DMS53 treated with DMSO at 0.1 percent for 48 hours (cell line): ENCODE data around the gene SLC12A2.

ENCODE experiments used
- DNase-seq: peaks from one replicate; lab custom pipeline; 2025; ENCODE audit not compliant: unreplicated experiment; lab: John Stamatoyannopoulos, UW

The SLC12A2 gene

GRCh38 chr5:128163991-128164390 is 80.4 kb downstream of the SLC12A2 start:
- DNase-seq, result no peak

- DNase-seq, result no peak
Measured at GRCh38 chr5:128169401-128170017, 85.9 kb downstream of the SLC12A2 start.

GRCh38 chr5:128172102-128172501 is 88.5 kb downstream of the SLC12A2 start:
- no peak for DNase-seq

- DNase-seq, result no peak
Measured at GRCh38 chr5:128174951-128175350, 91.4 kb downstream of the SLC12A2 start.

DNA sequence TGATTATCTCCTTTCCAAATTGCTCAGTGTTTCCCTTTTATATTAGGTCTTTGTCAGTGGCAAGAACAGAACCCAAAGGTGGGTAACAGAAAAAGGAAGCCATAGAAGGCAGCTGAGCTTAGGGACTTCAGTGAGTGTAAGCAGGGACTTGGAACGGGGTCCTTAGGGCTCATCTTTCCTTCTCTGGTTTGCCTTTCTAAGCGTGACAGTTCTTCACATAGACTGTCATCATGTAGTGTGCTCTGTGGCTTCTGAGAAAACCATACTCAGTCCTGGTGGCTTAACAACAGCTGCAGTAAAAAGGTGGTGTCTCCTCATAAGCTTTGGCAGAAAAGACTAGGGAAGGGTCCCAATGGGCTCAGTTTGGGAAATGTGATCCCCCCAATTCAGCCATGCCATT is 108.8 kb downstream of the SLC12A2 start:
- no peak for DNase-seq

DNA sequence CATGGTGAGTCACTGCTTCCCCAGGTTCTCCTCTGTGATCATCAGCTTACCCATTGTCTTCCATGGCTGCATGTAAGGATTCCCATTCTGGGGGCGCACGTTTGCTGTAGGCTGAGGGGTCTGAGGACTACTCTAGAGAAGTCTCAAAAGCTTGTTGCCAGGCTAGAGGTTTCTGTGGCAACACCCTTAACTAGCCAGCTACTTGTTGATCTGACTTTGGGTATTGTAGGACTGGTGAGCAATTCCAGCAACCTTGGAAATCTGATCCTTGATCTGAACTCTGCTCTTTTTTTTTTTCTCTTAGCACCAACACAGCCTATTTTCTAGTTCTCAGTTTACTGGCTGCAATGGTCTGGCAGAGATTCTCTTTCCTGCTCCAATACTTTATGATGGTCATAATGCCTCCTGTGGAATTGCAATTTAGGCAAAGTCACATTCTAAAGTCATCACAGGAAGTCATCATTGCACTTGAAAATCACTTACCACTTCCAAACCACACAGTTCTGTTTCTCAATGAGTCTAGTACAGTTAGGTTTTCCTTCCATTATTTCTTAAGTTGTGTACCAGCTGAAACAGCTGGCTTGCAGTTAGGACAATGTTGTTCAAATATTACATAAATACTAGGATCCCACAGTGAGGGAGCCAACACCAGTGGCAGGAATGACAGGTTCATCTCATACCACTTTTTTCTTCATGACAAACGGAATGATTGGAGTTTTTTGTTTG is 110.3 kb downstream of the SLC12A2 start:
- no peak for DNase-seq

DNA sequence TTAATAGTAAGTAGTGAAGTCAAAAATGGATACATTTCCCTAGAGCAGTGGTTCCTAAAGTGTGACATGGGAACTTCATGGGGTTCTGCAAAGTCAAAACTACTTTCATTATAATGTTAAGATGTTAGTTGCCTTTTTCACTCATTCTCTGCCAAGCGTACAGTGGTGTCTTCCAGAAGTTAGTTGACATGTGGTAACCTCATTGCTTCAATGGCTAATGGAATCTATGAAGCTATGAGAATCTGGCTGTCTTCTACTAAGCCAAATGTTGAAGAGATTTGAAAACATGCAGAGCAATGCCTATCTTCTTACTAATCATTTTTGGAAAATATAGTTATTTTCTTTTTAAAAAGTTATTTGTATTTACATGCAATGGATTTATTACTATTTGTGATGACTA is 111.8 kb downstream of the SLC12A2 start:
- DNase-seq, result no peak

- DNase-seq, result no peak
Measured at GRCh38 chr5:128196080-128196479, 112.5 kb downstream of the SLC12A2 start.

DNA sequence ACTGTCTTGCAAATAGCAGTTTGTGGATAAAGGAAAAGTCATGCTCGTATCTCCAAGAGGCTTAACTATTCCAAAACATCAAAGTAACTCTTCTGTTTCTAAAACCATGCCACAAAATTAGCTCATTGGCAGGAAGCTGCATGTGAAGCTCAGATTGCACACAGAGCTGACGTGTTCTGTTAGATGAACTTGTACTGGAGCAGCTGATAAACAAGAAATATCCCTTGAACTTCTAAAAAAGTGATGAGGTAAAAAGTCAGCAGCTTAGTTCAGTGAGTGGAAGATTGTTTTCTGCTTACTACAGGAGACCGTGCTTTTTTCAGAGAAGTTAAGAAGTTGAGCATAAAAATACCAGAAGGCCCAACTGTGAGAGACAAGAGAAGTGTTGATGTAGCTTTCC is 113.2 kb downstream of the SLC12A2 start:
- DNase-seq, result no peak

- peak; percentile 2 for DNase-seq
Measured at GRCh38 chr5:128197896-128198522, 114.4 kb downstream of the SLC12A2 start.

GRCh38 chr5:128199104-128199503 is 115.5 kb downstream of the SLC12A2 start:
- peak; percentile 88 for DNase-seq

DNA sequence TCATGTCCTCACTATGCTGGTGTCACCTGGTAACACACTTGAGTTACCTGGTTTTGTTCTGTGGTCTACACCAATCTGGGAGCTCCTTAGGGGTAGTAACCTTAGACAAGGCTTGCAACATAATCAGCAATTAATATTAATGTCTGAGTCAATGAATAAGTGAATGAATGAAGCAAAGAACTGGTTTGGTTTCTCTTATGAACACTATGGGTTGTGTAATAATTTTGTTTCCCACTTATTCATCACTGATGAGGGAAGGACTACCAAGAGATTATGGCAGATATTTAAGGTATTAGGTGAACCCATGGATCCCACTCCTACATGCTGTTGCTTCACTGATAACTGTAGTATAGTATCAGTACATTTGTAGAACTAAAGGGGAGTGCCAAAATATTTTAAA is 116.0 kb downstream of the SLC12A2 start:
- peak; percentile 30 for DNase-seq

DNA sequence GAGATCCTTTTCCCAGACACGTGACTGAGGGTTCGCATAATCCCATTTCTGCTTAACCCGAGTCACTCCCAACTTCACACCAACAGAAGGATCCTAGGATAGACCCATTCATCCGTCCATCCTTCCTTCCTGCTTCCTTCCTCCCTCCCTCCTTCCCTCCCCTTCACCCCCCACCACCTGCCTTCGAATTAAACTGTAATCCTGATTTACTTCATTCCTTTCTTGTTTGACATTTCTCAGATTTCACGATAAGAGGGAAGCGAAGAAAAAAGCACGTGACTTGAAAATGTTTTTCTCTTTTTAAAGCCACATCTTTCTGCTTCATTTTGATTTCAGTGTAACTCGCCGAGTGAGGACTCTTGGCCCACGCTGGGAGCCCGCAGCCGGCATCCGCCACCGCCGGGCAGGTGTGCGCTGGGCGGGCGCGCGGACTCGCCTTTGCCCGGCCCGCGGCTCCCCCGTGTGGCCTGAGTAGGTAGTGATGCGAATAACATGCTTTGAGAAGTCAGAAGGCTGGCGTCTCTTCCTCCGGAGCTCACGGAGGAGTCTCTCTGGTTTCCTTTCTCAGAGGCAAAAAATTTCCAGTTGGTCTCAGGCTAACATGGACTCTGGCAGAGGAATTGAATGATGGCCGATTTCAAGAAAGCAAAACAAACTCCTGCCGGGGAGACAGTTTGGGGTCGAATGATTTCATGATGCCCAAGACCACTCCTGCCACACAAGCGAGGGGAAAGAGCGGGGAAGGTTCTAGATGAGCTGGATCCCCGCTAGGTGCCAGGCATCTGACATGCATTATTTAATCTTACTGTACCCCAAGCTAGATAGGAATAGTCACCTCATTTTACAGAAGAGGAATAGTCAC is 117.7 kb downstream of the SLC12A2 start:
- peak; percentile 57 for DNase-seq

GRCh38 chr5:128202320-128202719 is 118.8 kb downstream of the SLC12A2 start:
- DNase-seq, result no peak

- no peak for DNase-seq
Measured at GRCh38 chr5:128208436-128208835, 124.9 kb downstream of the SLC12A2 start.

DNA sequence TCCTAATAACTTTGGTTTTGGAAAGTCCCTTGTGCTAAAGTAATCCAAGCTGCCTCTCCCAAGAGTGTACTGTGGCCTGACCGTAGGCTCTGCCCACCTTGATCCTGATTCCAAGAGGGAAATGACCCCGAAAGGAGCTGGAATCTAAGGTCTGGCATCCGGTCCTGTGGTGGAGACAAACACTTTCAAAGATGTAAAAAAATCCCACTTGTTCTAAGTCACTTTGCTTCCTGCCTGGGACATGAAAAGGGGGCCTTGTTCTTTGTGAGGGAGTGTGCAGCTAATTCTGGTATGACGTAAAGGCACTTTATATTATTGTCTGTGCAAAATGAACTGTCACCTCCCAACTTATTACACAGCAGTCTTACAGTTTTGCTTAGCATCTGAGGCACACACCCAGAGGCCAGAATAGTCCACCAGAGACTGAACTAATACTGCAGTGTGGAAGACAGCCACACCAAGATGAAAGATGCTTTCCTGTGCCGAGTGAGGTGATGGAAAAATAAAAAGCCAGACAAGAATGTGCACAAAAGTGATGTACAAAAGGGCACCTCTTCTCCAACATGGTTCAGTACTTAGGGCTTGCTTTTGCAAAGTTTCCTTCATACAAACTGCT is 128.7 kb downstream of the SLC12A2 start:
- no peak for DNase-seq

DNA sequence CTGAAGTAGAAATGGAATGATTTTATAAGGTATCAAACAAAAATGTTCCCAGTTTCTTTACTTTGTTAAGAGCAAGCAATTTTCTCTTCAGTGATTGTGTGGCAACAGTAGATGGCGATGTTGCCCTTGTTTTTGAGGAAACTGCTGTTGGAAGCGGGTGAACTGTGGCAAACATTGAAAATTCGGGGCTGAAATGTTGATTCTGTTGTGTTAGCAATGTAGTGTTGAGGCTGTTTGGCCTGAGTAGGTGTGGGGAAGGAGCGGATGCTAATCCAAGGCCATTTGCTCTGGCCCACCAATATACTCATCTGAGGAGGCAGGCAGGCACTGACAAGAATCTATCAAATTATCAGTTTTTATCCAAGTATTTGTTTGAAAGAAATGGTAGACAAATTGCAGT is 129.8 kb downstream of the SLC12A2 start:
- peak; percentile 52 for DNase-seq

- DNase-seq, result no peak
Measured at GRCh38 chr5:128213833-128214232, 130.3 kb downstream of the SLC12A2 start.

- DNase-seq, result no peak
Measured at GRCh38 chr5:128216285-128216684, 132.7 kb downstream of the SLC12A2 start.

DNA sequence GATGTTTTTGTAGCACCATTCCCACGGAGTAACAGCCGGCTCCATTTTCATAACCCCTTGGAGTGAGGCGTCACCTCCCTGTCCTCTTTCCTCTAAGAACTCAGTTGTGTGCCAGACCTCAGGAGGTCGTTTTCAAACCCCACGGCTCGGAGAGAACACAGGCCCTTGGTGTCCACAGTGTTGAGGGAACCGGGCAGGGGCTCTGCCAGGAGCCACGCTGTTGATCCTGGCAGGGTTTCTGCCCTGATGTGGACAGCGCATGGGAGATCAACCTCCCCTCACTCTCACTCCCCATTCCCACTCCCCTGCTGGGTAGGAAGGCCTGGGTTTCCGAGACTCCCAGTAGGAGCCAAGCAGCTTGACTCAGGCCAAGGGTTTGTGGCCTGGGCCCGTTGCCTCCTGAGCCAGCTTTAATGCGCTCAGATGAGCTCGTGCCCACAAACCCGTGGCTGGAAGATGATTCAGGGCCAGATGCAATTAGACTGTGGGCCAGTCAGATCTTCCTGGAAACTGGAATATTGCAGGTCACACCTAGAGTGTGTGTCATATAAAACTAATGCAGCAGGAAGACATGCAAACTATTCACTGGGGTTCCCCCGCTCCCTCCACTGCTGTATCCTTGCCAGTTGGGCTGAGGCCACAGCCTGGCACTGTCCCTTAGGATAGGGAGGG is 133.4 kb downstream of the SLC12A2 start:
- DNase-seq, result no peak
